Measurements from ENCODE around the gene ACER1.
"Not testable (repeated sequence)": the region's sequence is repeated elsewhere in the genome, so short reads cannot be mapped to it uniquely, and the experiment has no call there.

ACER1 gene

GRCh38 chr19:6333439-6333838 lies at the start of gene ACER1:
Gene ACER1, minus strand, starts transcription at chr19:6333612. Its CDS starts 61 bp downstream, at chr19:6333551.
- no peak for DNase-seq

GRCh38 chr19:6383188-6383587 lies 49.8 kb upstream of the ACER1 start:
- DNase-seq: no peak

- DNase-seq: no peak
These were observed 47.8 kb upstream of the ACER1 start for GRCh38 chr19:6381030-6381750.

- no peak for DNase-seq
These were observed 46.3 kb upstream of the ACER1 start for GRCh38 chr19:6379744-6380143.

- DNase-seq: no peak
These were observed 45.1 kb upstream of the ACER1 start for GRCh38 chr19:6378486-6378885.

- peak; percentile 21 for DNase-seq
These were observed 44.6 kb upstream of the ACER1 start for GRCh38 chr19:6378041-6378440.

- no peak for DNase-seq
These were observed 43.2 kb upstream of the ACER1 start for GRCh38 chr19:6376512-6377190.

- DNase-seq: no peak
These were observed 42.1 kb upstream of the ACER1 start, which contains the start of gene PSPN for GRCh38 chr19:6375411-6376010. Gene PSPN, minus strand, starts transcription at chr19:6375933. Its CDS starts 84 bp downstream, at chr19:6375849.

GRCh38 chr19:6374711-6375410 lies 41.4 kb upstream of the ACER1 start:
- DNase-seq: no peak

- DNase-seq: no peak
These were observed 40.8 kb upstream of the ACER1 start for GRCh38 chr19:6374161-6374709.

- DNase-seq: no peak
These were observed 40.3 kb upstream of the ACER1 start for GRCh38 chr19:6373813-6374108.

GRCh38 chr19:6373096-6373812 lies 39.8 kb upstream of the ACER1 start:
- DNase-seq: peak; percentile 98

GRCh38 chr19:6372594-6373095 lies 39.2 kb upstream of the ACER1 start, which contains the start of gene ALKBH7:
Gene ALKBH7, plus strand, starts transcription at chr19:6372794. Its CDS starts 27 bp downstream, at chr19:6372821.
- DNase-seq: peak; percentile 100

GRCh38 chr19:6364353-6364752 lies 30.9 kb upstream of the ACER1 start:
- DNase-seq: no peak

- DNase-seq: peak; percentile 48
These were observed 29.0 kb upstream of the ACER1 start for GRCh38 chr19:6362351-6362801.

- DNase-seq: peak; percentile 23
These were observed 28.6 kb upstream of the ACER1 start for GRCh38 chr19:6362027-6362350.

- not testable (repeated sequence) for DNase-seq
These were observed 27.4 kb upstream of the ACER1 start for GRCh38 chr19:6360857-6361216.

GRCh38 chr19:6360445-6360844 lies 27.0 kb upstream of the ACER1 start:
- DNase-seq: not testable (repeated sequence)

GRCh38 chr19:6359568-6360341 lies 26.3 kb upstream of the ACER1 start:
- DNase-seq: no peak

GRCh38 chr19:6358003-6358402 lies 24.6 kb upstream of the ACER1 start:
- no peak for DNase-seq

- no peak for DNase-seq
These were observed 23.8 kb upstream of the ACER1 start for GRCh38 chr19:6357174-6357573.
